Gastrocnemius medialis (tissue), 4 donors: ENCODE data around the gene TSPAN5. TPM values are rescaled to one million over a fixed set of nuclear protein-coding genes. Genes with fewer than 3 reads are reported as not detected.

Source experiments
- ATAC-seq, 2 donors: fragments of 150-250 bp; one replicate each; pipeline ENCODE4 v1.9.1; 2016
- DNase-seq, 2 donors: peaks; one replicate each; pipeline ENCODE4 v3.0.0-alpha.2; 2019
- H3K27ac ChIP-seq, 4 donors: fragments of 200-600 bp; sonication (generic); 1 replicate in 1 of 4; 2 replicates in 3 of 4; pipeline ENCODE4 v1.5.1; 2016 to 2018; ENCODE audit warnings: mild to moderate bottlenecking in 2 of 4, moderate library complexity in 1 of 4
- H3K27me3 ChIP-seq, 3 donors: fragments of 200-600 bp; sonication (generic) in 2 of 3; 1 replicate in 1 of 3; 2 replicates in 2 of 3; pipeline versions ENCODE4 v1.5.1 to v1.6.0; 2016 to 2019; ENCODE audit warnings: mild to moderate bottlenecking in 1 of 3, moderate library complexity in 1 of 3
- H3K36me3 ChIP-seq, 2 donors: fragments of 200-600 bp; sonication (generic) in 1 of 2; one replicate each; pipeline ENCODE4 v1.5.1; 2017 to 2018
- H3K4me1 ChIP-seq, 2 donors: fragments of 200-600 bp; sonication (generic) in 1 of 2; one replicate each; pipeline ENCODE4 v1.5.1; 2016 to 2017; ENCODE audit warnings: mild to moderate bottlenecking in 2 of 2
- H3K4me3 ChIP-seq, 4 donors: fragments of 200-600 bp; sonication (generic) in 3 of 4; 1 replicate in 1 of 4; 2 replicates in 3 of 4; pipeline ENCODE4 v1.5.1; 2016 to 2019; ENCODE audit warnings: mild to moderate bottlenecking in 2 of 4
- H3K9me3 ChIP-seq, 3 donors: fragments of 200-600 bp; sonication (generic) in 2 of 3; 1 replicate in 1 of 3; 2 replicates in 2 of 3; pipeline ENCODE4 v1.5.1; 2016 to 2019
- POLR2A ChIP-seq, 2 donors: fragments of 450-650 bp; IDR thresholded peaks; one replicate each; pipeline ENCODE4 v1.6.1; 2017; ENCODE audit warnings: antibody characterized with exemption in 2 of 2, mild to moderate bottlenecking in 2 of 2, moderate library complexity in 2 of 2
- in situ Hi-C, 4 donors: fragments of 200-750 bp; cut with MboI; loops; one replicate each; pipeline versions ENCODE4 v1.15.0 to v1.8.0; 2017; ENCODE audit warnings: low sequenced_read_pairs in 4 of 4
- intact Hi-C: fragments of 100-400 bp; cut with DNase I; formaldehyde crosslinking; loops from one replicate; pipeline ENCODE4 v1.15.1; 2023; ENCODE audit warnings: low total_unique reads
- total RNA-seq, 4 donors: library from RNA; depleted of rRNA; stranded (reverse); fragments of >200 nt; gene quantifications; one replicate each; pipeline versions ENCODE4 v1.1.0 to v1.2.3, GENCODE V29; 2016
- TF ChIP-seq, protein P1 (sequence below), 5 experiments: fragments of 450-650 bp in 3 of 5; fragments of 200-600 bp in 2 of 5; sonication (generic) in 2 of 5; IDR thresholded peaks in 4 of 5; conservative IDR thresholded peaks in 1 of 5; 1 replicate in 4 of 5; 2 replicates in 1 of 5; pipeline ENCODE4 v1.5.1; 2016 to 2019; ENCODE audit warnings: antibody characterized with exemption in 5 of 5, mild to moderate bottlenecking in 3 of 5, moderate library complexity in 3 of 5

TSPAN5 gene
- total RNA-seq, 4 donors from 2014 or later: 0.55 to 18.7 (median 0.79) TPM

DNA sequence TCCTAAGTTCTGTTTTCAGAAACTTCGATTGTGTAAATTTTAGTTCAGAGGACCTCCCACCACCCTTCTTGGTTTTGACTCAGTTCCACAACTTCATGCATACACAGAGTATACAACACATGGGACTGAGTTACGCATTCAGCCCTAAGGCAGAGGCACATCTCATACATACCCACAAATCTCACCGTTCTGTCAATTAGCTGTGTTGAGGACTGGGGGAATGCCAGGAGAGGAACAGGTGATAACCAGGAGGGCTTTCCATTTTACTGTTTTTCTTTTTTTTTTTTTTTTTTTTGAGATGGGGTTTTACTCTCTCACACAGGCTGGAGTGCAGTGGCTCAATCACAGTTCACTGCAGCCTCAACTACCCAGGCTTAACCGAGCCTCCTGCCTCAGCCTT, 150.2 kb downstream of the TSPAN5 start:
- TF ChIP-seq, protein P1, sequence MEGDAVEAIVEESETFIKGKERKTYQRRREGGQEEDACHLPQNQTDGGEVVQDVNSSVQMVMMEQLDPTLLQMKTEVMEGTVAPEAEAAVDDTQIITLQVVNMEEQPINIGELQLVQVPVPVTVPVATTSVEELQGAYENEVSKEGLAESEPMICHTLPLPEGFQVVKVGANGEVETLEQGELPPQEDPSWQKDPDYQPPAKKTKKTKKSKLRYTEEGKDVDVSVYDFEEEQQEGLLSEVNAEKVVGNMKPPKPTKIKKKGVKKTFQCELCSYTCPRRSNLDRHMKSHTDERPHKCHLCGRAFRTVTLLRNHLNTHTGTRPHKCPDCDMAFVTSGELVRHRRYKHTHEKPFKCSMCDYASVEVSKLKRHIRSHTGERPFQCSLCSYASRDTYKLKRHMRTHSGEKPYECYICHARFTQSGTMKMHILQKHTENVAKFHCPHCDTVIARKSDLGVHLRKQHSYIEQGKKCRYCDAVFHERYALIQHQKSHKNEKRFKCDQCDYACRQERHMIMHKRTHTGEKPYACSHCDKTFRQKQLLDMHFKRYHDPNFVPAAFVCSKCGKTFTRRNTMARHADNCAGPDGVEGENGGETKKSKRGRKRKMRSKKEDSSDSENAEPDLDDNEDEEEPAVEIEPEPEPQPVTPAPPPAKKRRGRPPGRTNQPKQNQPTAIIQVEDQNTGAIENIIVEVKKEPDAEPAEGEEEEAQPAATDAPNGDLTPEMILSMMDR (IDR thresholded peaks at IDR 0.05 in 4 of 5, conservative IDR thresholded peaks at IDR 0.05 in 1 of 5): no peak
- no peak for TF ChIP-seq POLR2A (IDR thresholded peaks at IDR 0.05)
- ATAC-seq: no peak
- in situ Hi-C loops: no loop called here

DNA sequence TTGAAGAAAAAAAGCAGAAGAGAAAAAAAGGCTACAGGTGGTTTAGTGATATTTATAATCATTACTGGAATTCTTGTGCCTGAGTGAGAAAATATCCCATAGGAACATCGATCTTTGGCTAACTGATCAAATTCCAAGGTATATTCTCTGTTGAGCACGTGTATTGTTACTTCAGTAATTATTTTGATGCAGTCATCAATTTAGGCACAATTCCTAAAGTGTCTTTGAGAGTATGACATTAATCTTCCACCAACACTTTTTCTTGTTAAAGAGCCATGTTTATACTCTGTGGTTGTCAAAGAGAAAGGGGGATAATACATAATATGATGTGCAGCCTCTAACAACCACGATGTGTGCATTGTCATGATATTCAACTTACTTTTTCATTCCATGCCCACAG, 151.1 kb downstream of the TSPAN5 start:
- H3K4me3 ChIP-seq: no peak overlapping the region
- no peaks in the 10 kb centered on the region for H3K4me1 ChIP-seq
- in situ Hi-C loops (no loop called here), intact Hi-C loops (no loop called here)
- H3K27me3 ChIP-seq: no peaks in the 10 kb centered on the region
- no peak overlapping the region for H3K27ac ChIP-seq
- no peak for ATAC-seq
- H3K36me3 ChIP-seq: no peaks in the 10 kb centered on the region
- TF ChIP-seq POLR2A (IDR thresholded peaks at IDR 0.05): no peak
- TF ChIP-seq, protein P1 (IDR thresholded peaks at IDR 0.05 in 4 of 5, conservative IDR thresholded peaks at IDR 0.05 in 1 of 5): no peak
- no peak for DNase-seq
- no peaks in the 10 kb centered on the region for H3K9me3 ChIP-seq

More for the DNA sequence above, 150.2 kb downstream of the TSPAN5 start:
- Histone ChIP-seq H3K27ac (no peak overlapping the region), H3K27me3 (no peaks in the 10 kb centered on the region), H3K4me1 (no peaks in the 10 kb centered on the region), H3K9me3 (no peaks in the 10 kb centered on the region), H3K4me3 (no peak overlapping the region), H3K36me3 (no peaks in the 10 kb centered on the region)
- DNase-seq: no peak
- intact Hi-C loops: no loop called here

DNA sequence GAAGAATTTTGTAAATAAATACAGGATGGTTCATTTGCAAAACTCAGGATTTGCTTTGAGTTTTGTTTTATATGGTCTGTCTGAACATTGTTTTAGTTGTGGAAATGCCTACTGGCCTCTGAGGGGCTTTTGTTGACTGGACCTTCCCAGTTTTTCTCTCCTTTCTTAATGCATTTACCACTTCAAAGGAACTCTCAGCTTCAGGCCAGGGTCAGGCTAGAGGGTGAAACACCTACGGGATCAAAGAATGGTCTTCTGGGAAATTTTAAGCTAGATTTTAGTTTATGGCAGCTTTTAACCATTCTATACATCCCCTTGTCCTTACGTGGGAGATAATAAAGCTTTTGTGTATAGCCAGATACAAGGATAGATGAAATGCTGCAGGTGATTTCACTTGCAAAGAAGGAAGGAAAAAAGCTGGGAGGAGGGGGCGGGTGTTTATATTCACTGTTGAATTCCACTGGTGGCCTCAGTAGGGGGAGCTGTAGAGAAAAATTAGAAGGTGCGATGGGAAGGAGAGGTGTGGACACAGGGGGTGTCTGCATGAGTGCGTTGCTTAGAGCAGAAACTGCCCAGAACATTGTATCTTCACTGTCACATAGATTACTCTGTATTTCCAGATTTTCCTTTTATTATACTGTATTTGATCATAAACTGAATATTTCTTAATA, 151.8 kb downstream of the TSPAN5 start:
- Histone ChIP-seq H3K27ac (no peak overlapping the region), H3K4me3 (no peak overlapping the region), H3K36me3 (no peaks in the 10 kb centered on the region), H3K27me3 (no peaks in the 10 kb centered on the region), H3K4me1 (no peaks in the 10 kb centered on the region), H3K9me3 (no peaks in the 10 kb centered on the region)
- in situ Hi-C loops (no loop called here), intact Hi-C loops (no loop called here)
- no peak for DNase-seq
- no peak for TF ChIP-seq POLR2A (IDR thresholded peaks at IDR 0.05)
- TF ChIP-seq, protein P1 (IDR thresholded peaks at IDR 0.05 in 4 of 5, conservative IDR thresholded peaks at IDR 0.05 in 1 of 5): no peak
- ATAC-seq: no peak

DNA sequence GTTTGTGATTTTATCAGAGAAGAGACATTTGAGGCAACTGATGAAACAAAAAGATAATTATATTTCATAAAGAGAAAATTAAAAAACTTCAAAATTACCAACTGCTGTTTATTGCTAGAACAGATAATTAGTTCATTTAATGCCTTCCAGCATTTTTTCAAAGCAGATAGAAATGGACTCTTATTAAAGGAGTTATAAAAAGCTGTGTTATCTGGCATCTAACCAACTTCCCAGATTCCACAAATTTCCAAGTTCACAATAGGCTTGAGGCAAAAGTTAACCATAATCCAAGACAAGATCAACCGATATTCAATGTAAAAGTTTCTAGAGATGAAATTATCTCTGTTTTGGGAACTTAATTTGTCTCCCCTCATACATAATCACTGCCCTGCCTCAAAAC, 152.4 kb downstream of the TSPAN5 start:
- ATAC-seq: no peak
- in situ Hi-C loops: no loop called here

More for the DNA sequence above, 152.4 kb downstream of the TSPAN5 start:
- Histone ChIP-seq H3K4me1 (no peaks in the 10 kb centered on the region), H3K36me3 (no peaks in the 10 kb centered on the region), H3K9me3 (no peaks in the 10 kb centered on the region), H3K27me3 (no peaks in the 10 kb centered on the region), H3K27ac (no peak overlapping the region), H3K4me3 (no peak overlapping the region)
- TF ChIP-seq POLR2A (IDR thresholded peaks at IDR 0.05): no peak
- TF ChIP-seq, protein P1 (IDR thresholded peaks at IDR 0.05 in 4 of 5, conservative IDR thresholded peaks at IDR 0.05 in 1 of 5): no peak
- intact Hi-C loops: no loop called here
- no peak for DNase-seq
